K562 (cell line): Measurements from ENCODE around the gene SEC23IP. TPM values are rescaled to one million over a fixed set of nuclear protein-coding genes. Genes with fewer than 3 reads are reported as not detected.

Experiments
- ATAC-seq: fragments of 200-7000 bp; cut with Tn5 transposase; 3 replicates; pipeline ENCODE4 v1.9.1; 2020; ENCODE audit warnings: moderate library complexity
- BruUV-seq: library from RNA; stranded (reverse); fragments of 400-500 nt; replicated peaks from 2 replicates; lab custom pipeline; 2021; lab: Mats Ljungman, UMichigan
- CTCF ChIA-PET: fragments of 300-600 bp; formaldehyde crosslinking; extraction: SDS; loops from one replicate; lab custom pipeline; 2021; ENCODE audit warnings: low intra/inter-chr PET ratio; lab: Yijun Ruan, JAX
- POLR2A ChIA-PET: fragments of 300-600, 350-650 bp; sonication (Branson Sonifier 250); formaldehyde crosslinking; extraction: SDS; loops from one replicate; lab custom pipeline; 2021; ENCODE audit warnings: antibody characterized with exemption, inconsistent platforms; lab: Yijun Ruan, JAX
- DNase-seq, 4 experiments: peaks; one replicate each; pipeline versions ENCODE4 v3.0.0 to v3.0.0-alpha.2; 2011 to 2018; ENCODE audit warnings: low spot score in 3 of 4, mixed read lengths in 3 of 4; ENCODE audit errors: extremely low read depth in 1 of 4
- FAIRE-seq: peaks from 2 replicates; lab custom pipeline; 2011; peaks lifted over from hg19 to GRCh38; lab: Jason Lieb, UNC
- H2AFZ ChIP-seq: 2 replicates; pipeline ENCODE4 v1.6.0; 2011; ENCODE audit warnings: low read depth, low read length, control low read depth, inconsistent platforms
- H3K27ac ChIP-seq: fragments of 200-600 bp; 3 replicates; pipeline ENCODE4 v1.8.0; 2011; ENCODE audit warnings: low read depth, mild to moderate bottlenecking, control low read depth, inconsistent platforms, low read length, moderate library complexity, mixed read lengths; ENCODE audit errors: extremely low read depth
- H3K27me3 ChIP-seq, 2 experiments: fragments of 300-600 bp in 1 of 2; 2 replicates in 1 of 2; 3 replicates in 1 of 2; pipeline versions ENCODE4 v1.6.0 to v1.8.0; 2011; ENCODE audit warnings: inconsistent platforms in 2 of 2, low read length in 2 of 2, mild to moderate bottlenecking in 1 of 2, mixed read lengths in 1 of 2, moderate library complexity in 1 of 2; ENCODE audit not compliant: control insufficient read depth in 2 of 2, insufficient read depth in 2 of 2
- H3K36me3 ChIP-seq: fragments of 300-600 bp; 3 replicates; pipeline ENCODE4 v1.8.0; 2011; ENCODE audit warnings: mild to moderate bottlenecking, low read length, inconsistent platforms; ENCODE audit not compliant: control insufficient read depth, insufficient read depth
- H3K4me1 ChIP-seq, 2 experiments: fragments of 200-600 bp in 1 of 2; replicated peaks in 1 of 2; 2 replicates in 1 of 2; 3 replicates in 1 of 2; pipeline versions ENCODE4 v1.5.1 to v1.8.0; 2011; ENCODE audit warnings: inconsistent platforms in 2 of 2, low read length in 2 of 2, mild to moderate bottlenecking in 1 of 2, mixed read lengths in 1 of 2, moderate library complexity in 1 of 2; ENCODE audit not compliant: control insufficient read depth in 2 of 2, insufficient read depth in 2 of 2
- H3K4me2 ChIP-seq: 2 replicates; pipeline ENCODE4 v1.6.1; 2011; ENCODE audit warnings: low read length, control low read depth, inconsistent platforms, mixed read lengths; ENCODE audit not compliant: insufficient read depth
- H3K4me3 ChIP-seq: fragments of 200-600 bp; sonication (generic), shearing (Covaris generic); 2 replicates; pipeline ENCODE4 v1.5.1; 2016; ENCODE audit warnings: control low read depth, inconsistent platforms
- H3K79me2 ChIP-seq: fragments of 200-600 bp; 3 replicates; pipeline ENCODE4 v1.8.0; 2011; ENCODE audit warnings: low read length, inconsistent platforms; ENCODE audit not compliant: control insufficient read depth, insufficient read depth
- H3K9ac ChIP-seq, 2 experiments: 2 replicates each; pipeline versions ENCODE4 v1.6.0 to v1.6.1; 2011; ENCODE audit warnings: low read depth in 2 of 2, low read length in 2 of 2, control low read depth in 1 of 2, inconsistent platforms in 1 of 2, mild to moderate bottlenecking in 1 of 2, mixed read lengths in 1 of 2; ENCODE audit not compliant: insufficient read depth in 1 of 2
- H3K9me1 ChIP-seq: one replicate; pipeline ENCODE4 v1.6.0; 2011; ENCODE audit warnings: inconsistent platforms, mild to moderate bottlenecking, low read length, moderate library complexity; ENCODE audit not compliant: control insufficient read depth, insufficient read depth
- H3K9me3 ChIP-seq: replicated peaks from 2 replicates; pipeline ENCODE4 v1.5.1; 2011; ENCODE audit warnings: low read depth, low read length, inconsistent platforms; ENCODE audit not compliant: control insufficient read depth, insufficient read depth
- H4K20me1 ChIP-seq: replicated peaks from 2 replicates; pipeline ENCODE4 v1.6.1; 2011; ENCODE audit warnings: low read length, inconsistent platforms, mixed read lengths; ENCODE audit not compliant: control insufficient read depth, insufficient read depth
- CCNT2 ChIP-seq: IDR thresholded peaks from 2 replicates; pipeline ENCODE4 v1.6.1; 2011; ENCODE audit warnings: borderline replicate concordance, low read depth, mild to moderate bottlenecking, moderate library complexity, mixed read lengths, low read length; ENCODE audit not compliant: insufficient read length; ENCODE audit errors: extremely low read depth
- DMBX1 ChIP-seq: fragments of 250-450 bp; sonication (Bioruptor Pico); IDR thresholded peaks from 2 replicates; pipeline ENCODE4 v1.8.0; 2022; ENCODE audit warnings: inconsistent platforms, mild to moderate bottlenecking, moderate library complexity, borderline replicate concordance
- KDM2B ChIP-seq: fragments of 250-450 bp; sonication (Bioruptor Pico); IDR thresholded peaks from 2 replicates; pipeline ENCODE4 v1.8.0; 2021; ENCODE audit warnings: mild to moderate bottlenecking, moderate library complexity
- NFIC ChIP-seq: fragments of 450-650 bp; IDR thresholded peaks from 2 replicates; pipeline ENCODE4 v1.6.1; 2017; ENCODE audit warnings: mild to moderate bottlenecking, inconsistent platforms
- ZNF121 ChIP-seq: sonication (generic); formaldehyde crosslinking; conservative IDR thresholded peaks from 2 replicates; pipeline ENCODE4 v1.8.0; 2022; ENCODE audit warnings: missing genetic modification reagents
- ZSCAN29 ChIP-seq: fragments of 450-650 bp; IDR thresholded peaks from 2 replicates; pipeline ENCODE4 v1.6.1; 2017
- WGBS: fragments of 100-300 bp; shearing (Covaris generic); methylation state at CpG from one replicate; pipeline ENCODE4 v1.1.6; 2016; ENCODE audit warnings: low coverage, mixed read lengths; ENCODE audit not compliant: insufficient coverage; ENCODE audit errors: missing lambda C conversion rate; 5-methylcytosine and 5-hydroxymethylcytosine counted together
- in situ Hi-C: fragments of 300-500 bp; cut with MboI; formaldehyde crosslinking; loops from 4 replicates; pipeline ENCODE4 v1.15.0; 2018; ENCODE audit warnings: inconsistent platforms, mixed read lengths
- intact Hi-C: fragments of 100-400 bp; cut with micrococcal nuclease; formaldehyde crosslinking; loops from 2 replicates; pipeline ENCODE4 v1.14.2; 2022
- polyA plus RNA-seq, 8 experiments: library from polyadenylated mRNA; depleted of rRNA in 4 of 8; stranded (reverse) in 5 of 8; unstranded in 3 of 8; fragments of >200 nt; fragmentation: Nextera tagmentation in 2 of 8; fragmentation: Illumina TruSeq in 1 of 8; extraction: Ambion mirVana in 2 of 8; extraction: Trizol in 1 of 8; gene quantifications; 2 replicates each; pipeline versions ENCODE4 v1.2.1 to v1.2.3, GENCODE V29; 2011 to 2014; ENCODE audit warnings: inconsistent platforms in 1 of 8, missing spikeins in 1 of 8
- total RNA-seq, 7 experiments: library from RNA; depleted of rRNA in 6 of 7; stranded (reverse); fragments of >200 nt in 6 of 7; fragmentation: Illumina TruSeq in 2 of 7; extraction: Trizol in 2 of 7; gene quantifications; 2 replicates each; pipeline versions ENCODE4 v1.2.1 to v1.2.3, GENCODE V29; 2011 to 2021; ENCODE audit warnings: low replicate concordance in 1 of 7
- TF ChIP-seq, protein P1 (sequence below), 2 experiments: fragments of 250-450 bp in 1 of 2; fragments of 450-650 bp in 1 of 2; sonication (Bioruptor Pico) in 1 of 2; IDR thresholded peaks; 2 replicates each; pipeline versions ENCODE4 v1.6.1 to v1.8.0; 2016 to 2021; ENCODE audit warnings: mild to moderate bottlenecking in 2 of 2, moderate library complexity in 2 of 2, missing compliant biosample characterization in 1 of 2, missing genetic modification characterization in 1 of 2

The SEC23IP gene
- total and polyA plus RNA-seq, 9 of the 15 experiments (the other 6 are each of a cell fraction or from before 2014, with no cell fraction given) = 15.8 to 38.4 (median 22.5) TPM

DNA sequence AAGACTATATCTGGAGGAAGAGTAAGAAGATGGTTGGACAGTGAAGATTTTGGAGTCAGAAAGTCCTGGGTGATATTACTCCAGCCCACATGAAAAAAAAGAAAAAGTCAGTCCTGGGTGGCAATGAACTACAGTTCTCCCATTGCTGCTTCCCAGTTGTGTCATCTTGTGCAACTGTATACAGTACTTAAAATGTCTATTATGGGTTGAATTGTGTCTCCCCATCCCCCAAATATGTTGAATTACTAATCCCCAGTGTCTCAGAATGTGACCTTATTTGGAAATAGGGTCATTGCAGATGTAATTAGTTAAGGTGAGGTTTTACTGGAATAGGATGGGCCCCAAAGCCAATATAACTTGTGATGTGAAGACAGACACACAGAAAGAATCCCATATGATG is 15.6 kb downstream of the SEC23IP start:
- CTCF ChIA-PET = no interaction called here
- POLR2A ChIA-PET = no interaction called here
- Histone ChIP-seq H3K79me2 (no peaks in the 10 kb centered on the region), H3K9me1 (no peaks in the 10 kb centered on the region), H3K9ac (no peak overlapping the region), H3K9me3 (no peaks in the 10 kb centered on the region), H3K4me2 (no peak overlapping the region), H3K27me3 (no peaks in the 10 kb centered on the region), H3K4me1 (no peaks in the 10 kb centered on the region), H3K36me3 (peaks cover 55% of the 10 kb centered on the region), H3K27ac (no peak overlapping the region), H3K4me3 (no peak overlapping the region), H4K20me1 (no peaks in the 10 kb centered on the region; the same call in 1 of the 2 replicates), H2AFZ (no peak overlapping the region)
- BruUV-seq = no TSS peak
- intact Hi-C loops = no loop called here
- FAIRE-seq (no peak), DNase-seq (no peak), ATAC-seq (no peak)
- in situ Hi-C loops = no loop called here
- no peak for TF ChIP-seq NFIC
- no peak for TF ChIP-seq KDM2B (CRISPR knock-in tag)
- no peak for TF ChIP-seq ZSCAN29
- no peak for TF ChIP-seq DMBX1 (CRISPR knock-in tag)
- TF ChIP-seq, protein P1, sequence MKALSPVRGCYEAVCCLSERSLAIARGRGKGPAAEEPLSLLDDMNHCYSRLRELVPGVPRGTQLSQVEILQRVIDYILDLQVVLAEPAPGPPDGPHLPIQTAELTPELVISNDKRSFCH (CRISPR knock-in tag; IDR thresholded peaks at IDR 0.05) = no peak
- TF ChIP-seq, protein P1 (tag; IDR thresholded peaks at IDR 0.05) = no peak

DNA sequence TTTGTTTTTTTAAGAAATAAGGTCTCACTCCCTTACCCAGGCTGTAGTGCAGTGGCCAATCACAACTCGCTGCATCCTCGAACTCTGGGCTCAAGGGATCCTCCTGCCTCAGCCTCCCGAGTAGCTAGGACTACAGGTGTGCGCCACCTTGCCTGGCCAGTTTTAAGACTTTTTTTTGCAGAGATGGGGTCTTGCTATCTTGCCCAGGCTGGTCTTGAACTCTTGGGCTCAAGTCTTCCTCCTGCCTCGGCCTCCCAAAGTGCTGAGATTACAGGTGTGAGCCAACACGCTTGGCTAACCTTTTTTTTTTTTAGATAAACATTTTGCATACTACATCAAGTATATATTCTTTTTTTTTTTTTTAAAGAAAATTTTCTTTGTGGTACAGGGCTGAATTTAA is 18.2 kb downstream of the SEC23IP start:
- H2AFZ ChIP-seq = no peak overlapping the region
- in situ Hi-C loops (no loop called here), intact Hi-C loops (no loop called here)
- DNase-seq = no peak
- no peaks in the 10 kb centered on the region for H3K9me3 ChIP-seq
- no peaks in the 10 kb centered on the region for H3K4me1 ChIP-seq
- BruUV-seq = no TSS peak
- ChIA-PET CTCF (no interaction called here), POLR2A (no interaction called here)
- H4K20me1 ChIP-seq = no peaks in the 10 kb centered on the region
- H3K36me3 ChIP-seq = peaks cover 48% of the 10 kb centered on the region; the same call in 2 of the 3 replicates
- no peaks in the 10 kb centered on the region for H3K27me3 ChIP-seq
- no peak overlapping the region for H3K9ac ChIP-seq
- no peak for FAIRE-seq
- H3K27ac ChIP-seq = no peak overlapping the region
- no peak overlapping the region for H3K4me2 ChIP-seq
- H3K79me2 ChIP-seq = no peaks in the 10 kb centered on the region
- ATAC-seq = no peak
- no peaks in the 10 kb centered on the region for H3K9me1 ChIP-seq
- TF ChIP-seq CCNT2 = no peak
- TF ChIP-seq ZNF121 (CRISPR knock-in tag) = peak; percentile 63
- H3K4me3 ChIP-seq = no peak overlapping the region
- 98% methylated on average over 5 of the region's 6 CpGs for WGBS
